Activated CD4-positive, CD25-positive, alpha-beta regulatory T cell (primary cell): ENCODE measurements around the gene TMEM14C.

Experiments used
- DNase-seq, 4 experiments: peaks; one replicate each; lab custom pipeline; 2025; lab: John Stamatoyannopoulos, UW

Gene TMEM14C

GRCh38 chr6:10759884-10760329, 37.0 kb downstream of the TMEM14C start:
- no peak for DNase-seq

GRCh38 chr6:10763006-10763405, 40.1 kb downstream of the TMEM14C start:
- no peak for DNase-seq

- no peak for DNase-seq
Observed at GRCh38 chr6:10769419-10769818, 46.5 kb downstream of the TMEM14C start.

- DNase-seq: no peak
Observed at GRCh38 chr6:10771371-10771894, 48.6 kb downstream of the TMEM14C start.

- DNase-seq: no peak
Observed at GRCh38 chr6:10778230-10778629, 55.4 kb downstream of the TMEM14C start.

- DNase-seq: no peak
Observed at GRCh38 chr6:10779076-10779475, 56.2 kb downstream of the TMEM14C start.
